SK-N-SH treated with all-trans-retinoic acid at 6 μM for 48 hours (cell line): ENCODE measurements around the gene HABP2.

Experiments used
- ATAC-seq: fragments of 200-7000 bp; cut with Tn5 transposase; 3 replicates; pipeline ENCODE4 v1.9.1; 2020; ENCODE audit warnings: mild to moderate bottlenecking, moderate library complexity
- ARNTL ChIP-seq: fragments of 450-650 bp; formaldehyde crosslinking; IDR thresholded peaks from 2 replicates; pipeline ENCODE4 v1.5.0; 2020; ENCODE audit warnings: low read depth, mild to moderate bottlenecking, moderate library complexity, borderline replicate concordance
- BACH2 ChIP-seq: fragments of 250-450 bp; sonication (Bioruptor Pico); IDR thresholded peaks from 2 replicates; pipeline ENCODE4 v1.9.0; 2021; ENCODE audit warnings: mild to moderate bottlenecking, borderline replicate concordance
- CSDC2 ChIP-seq: fragments of 250-450 bp; sonication (Bioruptor Pico); IDR thresholded peaks from 2 replicates; pipeline ENCODE4 v1.5.0; 2020; ENCODE audit warnings: mild to moderate bottlenecking, moderate library complexity
- ESRRG ChIP-seq: fragments of 250-450 bp; sonication (Bioruptor Pico); IDR thresholded peaks from 2 replicates; pipeline ENCODE4 v1.6.1; 2021; ENCODE audit warnings: mild to moderate bottlenecking
- GLIS3 ChIP-seq: fragments of 250-450 bp; sonication (Bioruptor Pico); IDR thresholded peaks from 2 replicates; pipeline ENCODE4 v1.5.0; 2020; ENCODE audit warnings: mild to moderate bottlenecking, moderate library complexity
- PPARA ChIP-seq: fragments of 250-450 bp; sonication (Bioruptor Pico); IDR thresholded peaks from 2 replicates; pipeline ENCODE4 v1.5.0; 2020; ENCODE audit warnings: mild to moderate bottlenecking, borderline replicate concordance
- RARB ChIP-seq: fragments of 250-450 bp; sonication (Bioruptor Pico); IDR thresholded peaks from 2 replicates; pipeline ENCODE4 v1.8.0; 2021; ENCODE audit warnings: mild to moderate bottlenecking, moderate library complexity
- SNAI2 ChIP-seq: fragments of 250-450 bp; sonication (Bioruptor Pico); IDR thresholded peaks from 2 replicates; pipeline ENCODE4 v1.5.0; 2020; ENCODE audit warnings: mild to moderate bottlenecking, moderate library complexity
- TCF4 ChIP-seq: fragments of 250-450 bp; sonication (Bioruptor Pico); IDR thresholded peaks from 2 replicates; pipeline ENCODE4 v1.8.0; 2021; ENCODE audit warnings: mild to moderate bottlenecking, moderate library complexity, borderline replicate concordance
- TOX ChIP-seq: fragments of 250-450 bp; sonication (Bioruptor Pico); IDR thresholded peaks from 2 replicates; pipeline ENCODE4 v1.8.0; 2021; ENCODE audit warnings: mild to moderate bottlenecking, moderate library complexity, borderline replicate concordance
- ZC3H10 ChIP-seq: fragments of 250-450 bp; sonication (Bioruptor Pico); IDR thresholded peaks from 2 replicates; pipeline ENCODE4 v1.5.1; 2021; ENCODE audit warnings: mild to moderate bottlenecking, moderate library complexity
- ZFP3 ChIP-seq: fragments of 250-450 bp; sonication (Bioruptor Pico); IDR thresholded peaks from 2 replicates; pipeline ENCODE4 v1.5.0; 2020; ENCODE audit warnings: mild to moderate bottlenecking, moderate library complexity
- ZNF565 ChIP-seq: fragments of 450-650 bp; formaldehyde crosslinking; conservative IDR thresholded peaks from 2 replicates; pipeline ENCODE4 v1.5.0; 2020; ENCODE audit warnings: low read depth, mild to moderate bottlenecking, moderate library complexity
- ZNF70 ChIP-seq: fragments of 450-650 bp; formaldehyde crosslinking; IDR thresholded peaks from 2 replicates; pipeline ENCODE4 v1.5.0; 2020; ENCODE audit warnings: mild to moderate bottlenecking, moderate library complexity
- ZNF8 ChIP-seq: fragments of 450-650 bp; formaldehyde crosslinking; IDR thresholded peaks from 2 replicates; pipeline ENCODE4 v1.5.0; 2020; ENCODE audit warnings: mild to moderate bottlenecking, moderate library complexity
- TF ChIP-seq, protein P1 (sequence below): fragments of 250-450 bp; sonication (Bioruptor Pico); IDR thresholded peaks from 2 replicates; pipeline ENCODE4 v1.5.1; 2021; ENCODE audit warnings: mild to moderate bottlenecking, moderate library complexity
- TF ChIP-seq, protein P2 (sequence below): fragments of 250-450 bp; sonication (Bioruptor Pico); IDR thresholded peaks from 2 replicates; pipeline ENCODE4 v1.5.1; 2020; ENCODE audit warnings: low read depth, mild to moderate bottlenecking, moderate library complexity
- TF ChIP-seq, protein P3 (sequence below): fragments of 250-450 bp; sonication (Bioruptor Pico); IDR thresholded peaks from 2 replicates; pipeline ENCODE4 v1.5.0; 2020; ENCODE audit warnings: mild to moderate bottlenecking, moderate library complexity
- TF ChIP-seq, protein P4 (sequence below): fragments of 250-450 bp; sonication (Bioruptor Pico); IDR thresholded peaks from 2 replicates; pipeline ENCODE4 v1.8.0; 2021; ENCODE audit warnings: low read depth, mild to moderate bottlenecking, moderate library complexity, borderline replicate concordance
- TF ChIP-seq, protein P5 (sequence below): fragments of 250-450 bp; sonication (Bioruptor Pico); IDR thresholded peaks from 2 replicates; pipeline ENCODE4 v1.8.0; 2020; ENCODE audit warnings: mild to moderate bottlenecking, moderate library complexity, borderline replicate concordance

The HABP2 gene

DNA sequence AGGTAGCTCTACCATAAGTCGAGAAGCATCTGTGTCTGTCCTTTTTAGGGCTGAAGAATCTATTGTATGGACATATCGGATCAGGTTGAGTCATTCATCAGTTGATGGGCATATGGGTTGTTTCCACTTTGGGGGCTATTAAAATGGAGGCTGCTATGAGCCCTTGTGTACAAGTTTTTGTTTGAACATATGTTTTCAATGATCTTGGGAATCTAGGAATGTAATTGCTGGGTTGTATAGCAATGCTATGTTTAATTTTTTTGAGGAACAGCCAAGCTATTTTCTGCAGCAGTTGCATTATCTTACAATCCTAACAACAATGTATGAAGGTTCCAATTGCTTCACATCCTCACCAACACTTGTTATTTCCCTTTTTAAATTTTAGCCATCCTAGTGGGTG lies 46.4 kb upstream of the HABP2 start:
- no peak for TF ChIP-seq BACH2 (CRISPR knock-in tag)
- TF ChIP-seq RARB (CRISPR knock-in tag): no peak
- TF ChIP-seq, protein P1, sequence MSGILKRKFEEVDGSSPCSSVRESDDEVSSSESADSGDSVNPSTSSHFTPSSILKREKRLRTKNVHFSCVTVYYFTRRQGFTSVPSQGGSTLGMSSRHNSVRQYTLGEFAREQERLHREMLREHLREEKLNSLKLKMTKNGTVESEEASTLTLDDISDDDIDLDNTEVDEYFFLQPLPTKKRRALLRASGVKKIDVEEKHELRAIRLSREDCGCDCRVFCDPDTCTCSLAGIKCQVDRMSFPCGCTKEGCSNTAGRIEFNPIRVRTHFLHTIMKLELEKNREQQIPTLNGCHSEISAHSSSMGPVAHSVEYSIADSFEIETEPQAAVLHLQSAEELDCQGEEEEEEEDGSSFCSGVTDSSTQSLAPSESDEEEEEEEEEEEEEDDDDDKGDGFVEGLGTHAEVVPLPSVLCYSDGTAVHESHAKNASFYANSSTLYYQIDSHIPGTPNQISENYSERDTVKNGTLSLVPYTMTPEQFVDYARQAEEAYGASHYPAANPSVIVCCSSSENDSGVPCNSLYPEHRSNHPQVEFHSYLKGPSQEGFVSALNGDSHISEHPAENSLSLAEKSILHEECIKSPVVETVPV (CRISPR knock-in tag): no peak
- TF ChIP-seq ZFP3: no peak
- TF ChIP-seq ZNF565 (CRISPR knock-in tag): no peak
- TF ChIP-seq TCF4 (CRISPR knock-in tag): no peak
- no peak for TF ChIP-seq CSDC2 (CRISPR knock-in tag)
- TF ChIP-seq ZNF70 (CRISPR knock-in tag): no peak
- TF ChIP-seq ZNF8: no peak
- no peak for TF ChIP-seq PPARA (CRISPR knock-in tag)
- TF ChIP-seq SNAI2 (CRISPR knock-in tag): no peak
- TF ChIP-seq, protein P2, sequence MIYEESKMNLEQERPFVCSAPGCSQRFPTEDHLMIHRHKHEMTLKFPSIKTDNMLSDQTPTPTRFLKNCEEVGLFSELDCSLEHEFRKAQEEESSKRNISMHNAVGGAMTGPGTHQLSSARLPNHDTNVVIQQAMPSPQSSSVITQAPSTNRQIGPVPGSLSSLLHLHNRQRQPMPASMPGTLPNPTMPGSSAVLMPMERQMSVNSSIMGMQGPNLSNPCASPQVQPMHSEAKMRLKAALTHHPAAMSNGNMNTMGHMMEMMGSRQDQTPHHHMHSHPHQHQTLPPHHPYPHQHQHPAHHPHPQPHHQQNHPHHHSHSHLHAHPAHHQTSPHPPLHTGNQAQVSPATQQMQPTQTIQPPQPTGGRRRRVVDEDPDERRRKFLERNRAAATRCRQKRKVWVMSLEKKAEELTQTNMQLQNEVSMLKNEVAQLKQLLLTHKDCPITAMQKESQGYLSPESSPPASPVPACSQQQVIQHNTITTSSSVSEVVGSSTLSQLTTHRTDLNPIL (CRISPR knock-in tag): no peak
- TF ChIP-seq GLIS3 (CRISPR knock-in tag): no peak
- TF ChIP-seq TOX (CRISPR knock-in tag): no peak
- TF ChIP-seq, protein P3, sequence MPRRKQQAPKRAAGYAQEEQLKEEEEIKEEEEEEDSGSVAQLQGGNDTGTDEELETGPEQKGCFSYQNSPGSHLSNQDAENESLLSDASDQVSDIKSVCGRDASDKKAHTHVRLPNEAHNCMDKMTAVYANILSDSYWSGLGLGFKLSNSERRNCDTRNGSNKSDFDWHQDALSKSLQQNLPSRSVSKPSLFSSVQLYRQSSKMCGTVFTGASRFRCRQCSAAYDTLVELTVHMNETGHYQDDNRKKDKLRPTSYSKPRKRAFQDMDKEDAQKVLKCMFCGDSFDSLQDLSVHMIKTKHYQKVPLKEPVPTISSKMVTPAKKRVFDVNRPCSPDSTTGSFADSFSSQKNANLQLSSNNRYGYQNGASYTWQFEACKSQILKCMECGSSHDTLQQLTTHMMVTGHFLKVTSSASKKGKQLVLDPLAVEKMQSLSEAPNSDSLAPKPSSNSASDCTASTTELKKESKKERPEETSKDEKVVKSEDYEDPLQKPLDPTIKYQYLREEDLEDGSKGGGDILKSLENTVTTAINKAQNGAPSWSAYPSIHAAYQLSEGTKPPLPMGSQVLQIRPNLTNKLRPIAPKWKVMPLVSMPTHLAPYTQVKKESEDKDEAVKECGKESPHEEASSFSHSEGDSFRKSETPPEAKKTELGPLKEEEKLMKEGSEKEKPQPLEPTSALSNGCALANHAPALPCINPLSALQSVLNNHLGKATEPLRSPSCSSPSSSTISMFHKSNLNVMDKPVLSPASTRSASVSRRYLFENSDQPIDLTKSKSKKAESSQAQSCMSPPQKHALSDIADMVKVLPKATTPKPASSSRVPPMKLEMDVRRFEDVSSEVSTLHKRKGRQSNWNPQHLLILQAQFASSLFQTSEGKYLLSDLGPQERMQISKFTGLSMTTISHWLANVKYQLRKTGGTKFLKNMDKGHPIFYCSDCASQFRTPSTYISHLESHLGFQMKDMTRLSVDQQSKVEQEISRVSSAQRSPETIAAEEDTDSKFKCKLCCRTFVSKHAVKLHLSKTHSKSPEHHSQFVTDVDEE: no peak
- peak; percentile 30; the same call in 2 of the 3 replicates for ATAC-seq

DNA sequence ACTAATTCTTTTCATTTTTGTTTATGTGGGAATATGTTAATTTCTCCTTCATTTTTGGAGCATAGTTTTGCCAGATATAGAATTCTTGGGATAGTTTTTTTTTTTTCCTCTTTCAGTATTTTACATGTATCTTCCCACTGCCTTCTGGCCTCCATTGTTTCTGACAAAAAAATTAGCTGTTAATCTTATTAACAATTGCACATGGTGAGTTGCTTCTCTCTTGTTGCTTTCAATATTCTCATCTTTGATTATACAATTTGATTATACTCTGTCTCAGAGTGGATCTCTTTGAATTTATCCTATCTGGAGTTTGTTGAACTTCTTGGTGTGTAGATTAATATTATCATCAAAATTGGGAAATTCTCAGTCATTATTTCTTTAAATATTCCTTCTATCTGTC lies 41.4 kb upstream of the HABP2 start:
- TF ChIP-seq, protein P3: no peak
- TF ChIP-seq, protein P2 (CRISPR knock-in tag): no peak
- no peak for TF ChIP-seq TOX (CRISPR knock-in tag)
- no peak for TF ChIP-seq ESRRG (CRISPR knock-in tag)
- TF ChIP-seq, protein P4, sequence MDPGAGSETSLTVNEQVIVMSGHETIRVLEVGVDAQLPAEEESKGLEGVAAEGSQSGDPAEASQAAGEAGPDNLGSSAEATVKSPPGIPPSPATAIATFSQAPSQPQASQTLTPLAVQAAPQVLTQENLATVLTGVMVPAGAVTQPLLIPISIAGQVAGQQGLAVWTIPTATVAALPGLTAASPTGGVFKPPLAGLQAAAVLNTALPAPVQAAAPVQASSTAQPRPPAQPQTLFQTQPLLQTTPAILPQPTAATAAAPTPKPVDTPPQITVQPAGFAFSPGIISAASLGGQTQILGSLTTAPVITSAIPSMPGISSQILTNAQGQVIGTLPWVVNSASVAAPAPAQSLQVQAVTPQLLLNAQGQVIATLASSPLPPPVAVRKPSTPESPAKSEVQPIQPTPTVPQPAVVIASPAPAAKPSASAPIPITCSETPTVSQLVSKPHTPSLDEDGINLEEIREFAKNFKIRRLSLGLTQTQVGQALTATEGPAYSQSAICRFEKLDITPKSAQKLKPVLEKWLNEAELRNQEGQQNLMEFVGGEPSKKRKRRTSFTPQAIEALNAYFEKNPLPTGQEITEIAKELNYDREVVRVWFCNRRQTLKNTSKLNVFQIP (CRISPR knock-in tag): no peak
- no peak for TF ChIP-seq TCF4 (CRISPR knock-in tag)
- TF ChIP-seq ARNTL (CRISPR knock-in tag): no peak
- TF ChIP-seq ZFP3: no peak
- no peak for TF ChIP-seq ZC3H10
- TF ChIP-seq RARB (CRISPR knock-in tag): no peak
- no peak for TF ChIP-seq PPARA (CRISPR knock-in tag)
- TF ChIP-seq ZNF565 (CRISPR knock-in tag): no peak
- no peak for TF ChIP-seq SNAI2 (CRISPR knock-in tag)
- no peak for TF ChIP-seq ZNF8
- no peak for TF ChIP-seq GLIS3 (CRISPR knock-in tag)
- no peak for TF ChIP-seq BACH2 (CRISPR knock-in tag)
- TF ChIP-seq, protein P1 (CRISPR knock-in tag): no peak
- TF ChIP-seq, protein P5, sequence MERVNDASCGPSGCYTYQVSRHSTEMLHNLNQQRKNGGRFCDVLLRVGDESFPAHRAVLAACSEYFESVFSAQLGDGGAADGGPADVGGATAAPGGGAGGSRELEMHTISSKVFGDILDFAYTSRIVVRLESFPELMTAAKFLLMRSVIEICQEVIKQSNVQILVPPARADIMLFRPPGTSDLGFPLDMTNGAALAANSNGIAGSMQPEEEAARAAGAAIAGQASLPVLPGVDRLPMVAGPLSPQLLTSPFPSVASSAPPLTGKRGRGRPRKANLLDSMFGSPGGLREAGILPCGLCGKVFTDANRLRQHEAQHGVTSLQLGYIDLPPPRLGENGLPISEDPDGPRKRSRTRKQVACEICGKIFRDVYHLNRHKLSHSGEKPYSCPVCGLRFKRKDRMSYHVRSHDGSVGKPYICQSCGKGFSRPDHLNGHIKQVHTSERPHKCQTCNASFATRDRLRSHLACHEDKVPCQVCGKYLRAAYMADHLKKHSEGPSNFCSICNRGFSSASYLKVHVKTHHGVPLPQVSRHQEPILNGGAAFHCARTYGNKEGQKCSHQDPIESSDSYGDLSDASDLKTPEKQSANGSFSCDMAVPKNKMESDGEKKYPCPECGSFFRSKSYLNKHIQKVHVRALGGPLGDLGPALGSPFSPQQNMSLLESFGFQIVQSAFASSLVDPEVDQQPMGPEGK (CRISPR knock-in tag): no peak
- TF ChIP-seq ZNF70 (CRISPR knock-in tag): no peak
- no peak for ATAC-seq
